SU-DHL-6 (cell line): ENCODE measurements around the gene CHRM1.

Experiments
- H2AFZ ChIP-seq: fragments of 200-600 bp; sonication (generic); 2 replicates; pipeline ENCODE4 v1.6.1; 2014; ENCODE audit warnings: low read depth, mild to moderate bottlenecking, moderate library complexity, mixed read lengths, antibody characterized with exemption, low read length; ENCODE audit not compliant: severe bottlenecking
- H3F3A ChIP-seq: fragments of 200-600 bp; shearing (Covaris generic); 2 replicates; pipeline ENCODE4 v1.6.0; 2016; ENCODE audit warnings: antibody characterized with exemption, mild to moderate bottlenecking; ENCODE audit not compliant: insufficient read depth
- H3K27ac ChIP-seq: fragments of 200-600 bp; sonication (generic); 2 replicates; pipeline ENCODE4 v1.5.1; 2016; ENCODE audit warnings: low read depth, mild to moderate bottlenecking, low read length, moderate library complexity, mixed read lengths
- H3K27me3 ChIP-seq: fragments of 200-600 bp; sonication (generic), shearing (Covaris generic); 2 replicates; pipeline ENCODE4 v1.6.0; 2014; ENCODE audit warnings: mild to moderate bottlenecking, low read length
- H3K36me3 ChIP-seq: fragments of 200-600 bp; sonication (generic); 2 replicates; pipeline ENCODE4 v1.6.1; 2014; ENCODE audit warnings: mild to moderate bottlenecking, low read length, mixed read lengths
- H3K4me2 ChIP-seq: fragments of 300-600, 200-600 bp; shearing (Covaris generic), sonication (generic); 2 replicates; pipeline ENCODE4 v1.6.0; 2014; ENCODE audit warnings: low read length, low read depth, mild to moderate bottlenecking; ENCODE audit not compliant: poor library complexity, severe bottlenecking
- H3K4me3 ChIP-seq: fragments of 200-600 bp; sonication (generic); 2 replicates; pipeline ENCODE4 v1.5.1; 2014; ENCODE audit warnings: antibody characterized with exemption, low read length, mild to moderate bottlenecking, mixed read lengths; ENCODE audit not compliant: insufficient read depth, poor library complexity, severe bottlenecking
- H3K79me2 ChIP-seq: fragments of 200-600 bp; sonication (generic); 2 replicates; pipeline ENCODE4 v1.6.1; 2014; ENCODE audit warnings: mild to moderate bottlenecking, low read length, moderate library complexity; ENCODE audit not compliant: insufficient read depth
- H3K9ac ChIP-seq: fragments of 200-600 bp; sonication (generic); 2 replicates; pipeline ENCODE4 v1.7.0; 2014; ENCODE audit warnings: mild to moderate bottlenecking, low read length
- H3K9me2 ChIP-seq: fragments of 200-600 bp; sonication (generic); replicated peaks from 2 replicates; pipeline ENCODE4 v1.6.1; 2014; ENCODE audit warnings: low read length; ENCODE audit not compliant: insufficient read depth
- H3K9me3 ChIP-seq: fragments of 200-600 bp; sonication (generic); 2 replicates; pipeline ENCODE4 v1.6.1; 2014; ENCODE audit warnings: low read length, mixed read lengths; ENCODE audit not compliant: insufficient read depth
- H4K20me1 ChIP-seq: fragments of 200-600 bp; sonication (generic); 2 replicates; pipeline ENCODE4 v1.6.1; 2014; ENCODE audit warnings: low read depth, mild to moderate bottlenecking, antibody characterized with exemption, low read length, moderate library complexity, mixed read lengths
- EZH2phosphoT487 ChIP-seq: fragments of 200-600 bp; sonication (generic), shearing (Covaris generic); conservative IDR thresholded peaks from 2 replicates; pipeline ENCODE4 v1.6.1; 2018; ENCODE audit warnings: mild to moderate bottlenecking, antibody characterized with exemption, low read length, moderate library complexity, mixed read lengths
- TF ChIP-seq, protein P1 (sequence below): fragments of 200-600 bp; sonication (generic); IDR thresholded peaks from one replicate; pipeline ENCODE4 v1.5.1; 2017; ENCODE audit warnings: antibody characterized with exemption, mild to moderate bottlenecking, low read length, moderate library complexity; ENCODE audit not compliant: insufficient read depth, poor library complexity, severe bottlenecking

Gene CHRM1

DNA sequence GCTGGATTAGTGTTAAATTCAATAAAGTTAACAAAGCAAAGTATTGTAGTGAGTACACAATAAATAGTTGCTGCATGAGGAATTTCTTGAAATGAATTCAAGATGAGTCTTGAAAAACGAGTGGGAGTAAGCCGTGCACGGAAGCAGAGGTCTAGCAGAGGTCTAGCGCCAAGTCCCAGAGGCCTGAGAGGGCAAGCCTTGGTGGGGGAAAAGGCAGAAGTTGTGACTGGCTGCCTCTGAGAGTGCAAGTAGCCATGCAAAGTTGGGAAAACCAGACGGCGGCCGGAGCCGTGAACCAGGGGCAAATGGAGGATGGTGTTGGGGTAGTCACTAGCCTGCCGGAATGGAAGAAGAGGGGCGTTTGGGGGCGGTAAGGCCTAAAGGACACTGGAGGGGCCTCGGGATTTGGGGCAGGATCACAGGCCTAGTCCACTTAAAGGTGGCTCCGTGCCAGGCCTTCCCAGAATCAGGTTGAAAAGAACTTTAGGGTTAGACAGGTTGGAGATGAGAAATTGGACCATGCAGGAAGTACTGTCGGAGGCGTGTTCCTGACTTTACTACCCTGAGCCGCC lies 40.8 kb downstream of the CHRM1 start:
- H2AFZ ChIP-seq: no peak overlapping the region
- peak overlapping the region; percentile 84 for H3K27ac ChIP-seq
- TF ChIP-seq EZH2phosphoT487: no peak
- TF ChIP-seq, protein P1, sequence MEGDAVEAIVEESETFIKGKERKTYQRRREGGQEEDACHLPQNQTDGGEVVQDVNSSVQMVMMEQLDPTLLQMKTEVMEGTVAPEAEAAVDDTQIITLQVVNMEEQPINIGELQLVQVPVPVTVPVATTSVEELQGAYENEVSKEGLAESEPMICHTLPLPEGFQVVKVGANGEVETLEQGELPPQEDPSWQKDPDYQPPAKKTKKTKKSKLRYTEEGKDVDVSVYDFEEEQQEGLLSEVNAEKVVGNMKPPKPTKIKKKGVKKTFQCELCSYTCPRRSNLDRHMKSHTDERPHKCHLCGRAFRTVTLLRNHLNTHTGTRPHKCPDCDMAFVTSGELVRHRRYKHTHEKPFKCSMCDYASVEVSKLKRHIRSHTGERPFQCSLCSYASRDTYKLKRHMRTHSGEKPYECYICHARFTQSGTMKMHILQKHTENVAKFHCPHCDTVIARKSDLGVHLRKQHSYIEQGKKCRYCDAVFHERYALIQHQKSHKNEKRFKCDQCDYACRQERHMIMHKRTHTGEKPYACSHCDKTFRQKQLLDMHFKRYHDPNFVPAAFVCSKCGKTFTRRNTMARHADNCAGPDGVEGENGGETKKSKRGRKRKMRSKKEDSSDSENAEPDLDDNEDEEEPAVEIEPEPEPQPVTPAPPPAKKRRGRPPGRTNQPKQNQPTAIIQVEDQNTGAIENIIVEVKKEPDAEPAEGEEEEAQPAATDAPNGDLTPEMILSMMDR: no peak
- no peaks in the 10 kb centered on the region for H3K9me3 ChIP-seq
- H3K4me2 ChIP-seq: peak overlapping the region; percentile 93
- peaks cover 33% of the 10 kb centered on the region for H3K36me3 ChIP-seq
- H4K20me1 ChIP-seq: no peaks in the 10 kb centered on the region
- H3K9me2 ChIP-seq: no peaks in the 10 kb centered on the region
- peaks cover 22% of the 10 kb centered on the region for H3F3A ChIP-seq
- H3K4me3 ChIP-seq: peak overlapping the region; percentile 82
- peak overlapping the region; percentile 97 for H3K9ac ChIP-seq
- H3K79me2 ChIP-seq: peaks cover 33% of the 10 kb centered on the region
- no peaks in the 10 kb centered on the region for H3K27me3 ChIP-seq

DNA sequence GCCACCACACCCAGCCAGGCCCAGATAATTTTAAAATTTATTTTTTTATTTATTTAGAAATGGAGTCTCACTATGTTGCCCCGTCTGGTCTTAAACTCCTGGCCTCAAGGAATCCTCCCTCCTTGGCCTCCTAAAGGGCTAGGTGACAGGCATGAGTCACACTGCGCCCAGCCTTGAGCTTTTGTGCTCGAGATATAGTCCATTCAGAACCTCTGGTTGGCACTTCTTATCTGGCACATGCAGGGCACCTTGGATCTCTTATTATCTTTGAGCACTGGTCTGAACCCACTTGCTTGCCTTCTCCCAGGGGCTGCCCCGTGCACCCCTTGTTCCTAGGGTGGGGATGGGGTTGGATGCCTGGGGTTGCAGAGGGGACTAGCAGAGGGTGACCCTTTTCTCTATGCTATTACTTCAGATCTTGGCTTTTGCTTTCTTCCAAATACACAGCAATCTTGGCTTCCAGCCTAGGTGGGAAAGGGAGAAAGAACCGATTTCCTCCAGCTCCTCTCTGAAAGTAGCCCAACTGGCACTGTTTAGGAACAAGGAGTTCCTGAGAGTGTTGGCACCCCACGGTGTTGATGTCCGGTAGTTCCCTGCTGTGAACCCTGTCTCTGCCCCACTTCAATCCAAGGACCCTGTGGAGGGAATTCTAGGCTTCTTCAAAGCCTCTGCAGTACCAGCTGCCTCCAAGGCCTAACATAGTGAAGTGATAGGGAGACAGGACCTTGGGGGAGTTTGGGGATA lies 41.8 kb downstream of the CHRM1 start:
- TF ChIP-seq, protein P1: no peak
- Histone ChIP-seq H3K4me2 (peak overlapping the region; percentile 93), H3F3A (peaks cover 25% of the 10 kb centered on the region), H3K9ac (peak overlapping the region; percentile 97; the same call in 1 of the 2 replicates), H3K9me3 (no peaks in the 10 kb centered on the region), H3K27me3 (no peaks in the 10 kb centered on the region), H2AFZ (no peak overlapping the region), H3K4me3 (no peak overlapping the region), H3K9me2 (no peaks in the 10 kb centered on the region), H4K20me1 (0 out of 2 replicates have a peak, but pooled peaks cover 2% of the 10 kb centered on the region), H3K27ac (peak overlapping the region; percentile 84), H3K36me3 (peaks cover 27% of the 10 kb centered on the region), H3K79me2 (peaks cover 41% of the 10 kb centered on the region)

DNA sequence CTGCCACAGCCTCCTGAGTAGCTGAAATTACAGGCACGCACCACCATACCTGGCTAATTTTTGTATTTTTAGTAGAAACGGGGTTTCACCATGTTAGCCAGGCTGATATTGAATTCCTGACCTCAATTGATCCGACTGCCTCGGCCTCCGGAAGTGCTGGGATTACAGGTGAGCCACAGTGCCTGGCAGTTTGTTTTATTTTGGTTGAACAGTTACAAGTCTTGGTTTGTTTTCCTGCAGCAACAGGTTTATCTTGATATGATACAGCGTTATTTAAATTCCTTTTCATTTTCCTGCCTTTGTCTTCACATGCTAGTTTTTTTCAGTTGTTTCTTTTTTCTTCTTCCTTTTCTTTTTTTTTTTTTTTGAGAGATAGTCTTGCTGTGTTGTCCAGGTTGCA lies 44.5 kb downstream of the CHRM1 start:
- Histone ChIP-seq H3K27ac (no peak overlapping the region), H3K79me2 (peaks cover 41% of the 10 kb centered on the region), H3K4me2 (no peak overlapping the region), H3F3A (peaks cover 22% of the 10 kb centered on the region), H3K36me3 (peaks cover 7% of the 10 kb centered on the region), H2AFZ (no peak overlapping the region), H3K9me2 (no peaks in the 10 kb centered on the region), H3K4me3 (no peak overlapping the region), H3K27me3 (no peaks in the 10 kb centered on the region), H3K9me3 (no peaks in the 10 kb centered on the region), H4K20me1 (0 out of 2 replicates have a peak, but pooled peaks cover 4% of the 10 kb centered on the region), H3K9ac (no peak overlapping the region)
- no peak for TF ChIP-seq EZH2phosphoT487
- TF ChIP-seq, protein P1: no peak
